NCI-H1105 treated with DMSO at 0.1 percent for 48 hours (cell line): ENCODE results near the gene RAB3D.
"Not testable (repeated sequence)": the region's sequence is repeated elsewhere in the genome, so short reads cannot be mapped to it uniquely, and the experiment has no call there.

ENCODE experiments used
- DNase-seq: peaks from one replicate; lab custom pipeline; 2025; lab: John Stamatoyannopoulos, UW

Gene RAB3D

DNA sequence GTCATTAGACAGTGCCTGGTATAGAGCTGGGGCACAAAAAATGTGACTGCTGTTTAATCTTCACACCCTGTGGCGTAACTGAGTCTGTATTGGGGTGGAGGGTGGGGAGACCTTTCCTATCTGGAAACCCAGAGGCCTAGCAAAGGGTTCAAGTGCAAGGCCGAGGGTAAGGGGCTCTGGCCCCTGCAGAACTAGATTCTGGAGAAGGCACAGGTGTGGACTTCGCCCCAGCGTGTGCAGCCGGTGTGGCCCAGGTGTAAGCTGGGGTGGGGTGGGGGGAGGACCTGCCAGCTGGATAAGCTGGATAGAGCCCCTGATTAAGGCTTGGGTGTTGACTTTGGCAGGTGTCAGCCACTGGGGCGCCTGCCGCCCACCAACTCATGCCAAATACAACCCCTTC, 1.3 kb downstream of the RAB3D start:
- peak; percentile 10 for DNase-seq

DNA sequence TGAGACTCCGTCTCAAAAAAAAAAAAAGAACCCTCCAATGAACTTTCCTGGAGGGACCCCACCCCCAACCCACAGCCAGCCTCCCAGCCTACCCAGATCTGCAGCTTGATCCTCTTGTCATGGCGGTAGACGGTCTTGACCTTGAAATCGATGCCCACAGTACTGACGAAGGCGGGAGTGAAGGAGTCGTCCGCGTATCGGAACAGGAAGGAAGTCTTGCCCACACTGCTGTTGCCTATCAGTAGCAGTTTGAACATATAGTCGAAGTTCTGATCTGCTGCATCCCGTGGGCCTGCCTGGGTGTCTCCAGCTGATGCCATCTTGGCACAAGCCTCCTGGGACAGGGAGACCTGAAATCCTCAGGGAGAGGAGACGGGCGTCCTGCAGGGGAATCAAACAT, 2.4 kb downstream of the RAB3D start:
- DNase-seq: no peak

DNA sequence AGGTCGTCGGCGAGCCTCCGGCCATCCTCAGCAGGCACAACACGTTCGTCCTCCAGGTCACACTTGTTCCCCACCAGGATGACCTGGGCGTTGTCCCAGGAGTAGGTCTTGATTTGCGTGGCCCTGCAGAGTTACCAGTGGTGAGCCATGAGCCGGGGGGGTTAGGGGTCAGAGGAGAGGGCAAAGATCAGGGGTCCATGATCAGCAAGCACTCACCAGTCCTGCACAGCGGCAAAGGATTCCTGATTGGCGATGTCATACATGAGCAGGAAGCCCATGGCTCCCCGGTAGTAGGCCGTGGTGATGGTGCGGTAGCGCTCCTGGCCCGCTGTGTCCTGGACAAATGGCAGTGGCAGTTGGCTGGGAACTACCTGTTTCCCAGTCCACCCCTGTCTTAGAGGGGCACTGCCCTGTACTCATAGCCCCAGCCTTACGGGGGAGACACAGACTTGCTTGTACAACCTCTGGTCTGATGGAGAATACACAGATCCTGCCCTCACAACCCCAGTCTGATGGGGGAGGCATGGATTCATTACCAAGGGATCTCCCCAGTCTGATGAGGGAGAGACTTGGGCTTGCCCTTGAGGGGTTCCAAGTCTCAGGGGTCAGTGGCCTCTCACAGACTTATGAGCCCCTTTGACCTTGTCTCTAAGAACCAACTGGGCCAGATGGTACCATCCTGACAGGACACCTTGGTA, 3.9 kb downstream of the RAB3D start:
- DNase-seq: no peak

DNA sequence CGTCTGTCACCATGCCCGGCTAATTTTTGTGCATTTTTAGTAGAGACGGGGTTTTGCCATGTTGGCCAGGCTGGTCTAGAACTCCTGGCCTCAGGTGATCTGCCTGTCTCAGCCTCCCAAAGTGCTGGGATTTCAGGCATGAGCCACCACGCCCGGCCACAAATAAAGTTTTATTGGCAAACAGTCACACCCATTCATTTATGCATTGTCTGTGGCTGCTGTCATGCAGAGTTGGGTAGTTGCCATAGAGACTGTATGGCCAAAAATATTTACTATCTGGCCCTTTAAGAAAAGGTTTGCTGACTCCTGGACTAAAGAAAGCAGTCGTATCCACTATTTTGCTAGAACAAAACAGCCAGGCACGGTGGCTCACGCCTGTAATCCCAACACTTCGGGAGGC, 5.6 kb downstream of the RAB3D start:
- DNase-seq: not testable (repeated sequence)

DNA sequence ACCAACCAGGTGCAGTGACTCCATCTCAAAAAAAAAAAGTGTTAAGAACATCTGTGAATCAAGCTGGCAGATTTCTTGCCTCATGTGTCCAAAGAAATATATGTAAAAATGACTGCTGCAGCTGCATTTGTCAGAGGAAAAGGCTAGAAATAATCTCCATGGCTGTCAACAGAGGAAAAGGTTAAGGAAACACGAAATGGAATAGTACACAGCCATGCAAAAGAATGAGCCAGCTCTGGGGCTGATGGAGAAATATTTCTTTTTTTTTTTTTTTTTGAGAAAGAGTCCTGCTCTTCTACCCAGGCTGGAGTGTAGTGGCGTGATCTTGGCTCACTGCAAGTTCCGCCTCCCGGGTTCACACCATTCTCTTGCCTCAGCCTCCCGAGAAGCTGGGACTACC, 6.6 kb downstream of the RAB3D start:
- no peak for DNase-seq

DNA sequence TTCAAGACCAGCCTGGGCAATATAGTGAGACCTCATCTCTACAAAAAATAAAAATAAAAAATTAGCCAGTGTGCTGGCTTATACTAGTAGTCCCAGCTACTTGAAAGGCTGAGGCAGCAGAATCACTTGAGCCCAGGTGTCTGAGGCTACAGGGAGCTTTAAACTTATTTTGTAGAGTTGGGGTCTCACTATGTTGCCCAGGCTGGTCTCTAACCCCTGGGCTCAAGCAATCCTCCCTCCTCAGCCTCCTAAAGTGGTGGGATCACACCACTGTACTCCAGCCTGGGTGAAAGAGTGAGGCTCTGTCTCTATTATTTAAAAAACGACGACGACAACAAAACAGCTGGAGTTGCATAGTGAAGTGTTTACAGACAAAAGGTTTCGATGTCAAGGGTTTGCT, 8.0 kb downstream of the RAB3D start:
- no peak for DNase-seq

DNA sequence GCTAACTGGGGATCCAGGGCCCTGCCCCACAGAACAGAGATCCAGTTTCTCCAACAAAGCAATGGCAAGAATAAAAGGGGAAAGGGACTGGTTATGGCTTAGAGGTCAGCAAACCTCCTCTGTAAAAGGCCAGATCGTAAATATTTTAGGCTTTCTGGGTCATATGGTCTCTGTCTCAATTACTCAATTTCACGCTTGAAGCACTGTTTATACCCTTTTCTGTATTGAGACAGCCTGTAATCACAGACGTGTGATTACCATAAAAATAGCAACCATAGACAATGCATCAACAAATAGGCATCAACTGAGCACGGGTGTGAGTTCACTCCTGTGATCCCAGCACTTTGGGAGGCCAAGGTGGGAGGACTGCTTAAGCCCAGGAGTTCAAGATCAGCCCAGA, 9.3 kb downstream of the RAB3D start:
- DNase-seq: no peak

DNA sequence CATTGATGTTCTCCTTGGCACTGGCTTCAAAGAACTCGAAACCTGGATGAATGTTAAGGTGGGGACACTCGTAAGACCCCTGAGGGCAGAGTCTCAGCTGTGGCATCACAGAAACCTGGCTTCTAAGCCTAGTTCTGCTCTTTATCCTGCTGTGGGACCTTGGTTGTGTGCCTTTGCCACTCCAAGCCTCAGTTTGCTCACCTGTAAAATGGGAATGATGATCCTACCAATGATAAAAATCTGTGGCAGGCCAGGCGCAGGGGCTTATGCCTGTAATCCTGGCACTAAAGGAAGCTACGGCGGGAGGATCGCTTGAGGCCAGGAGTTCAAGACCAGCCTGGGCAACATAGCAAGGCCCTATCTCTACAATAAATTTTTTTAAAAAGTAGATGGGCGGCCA, 13.9 kb downstream of the RAB3D start:
- no peak for DNase-seq

DNA sequence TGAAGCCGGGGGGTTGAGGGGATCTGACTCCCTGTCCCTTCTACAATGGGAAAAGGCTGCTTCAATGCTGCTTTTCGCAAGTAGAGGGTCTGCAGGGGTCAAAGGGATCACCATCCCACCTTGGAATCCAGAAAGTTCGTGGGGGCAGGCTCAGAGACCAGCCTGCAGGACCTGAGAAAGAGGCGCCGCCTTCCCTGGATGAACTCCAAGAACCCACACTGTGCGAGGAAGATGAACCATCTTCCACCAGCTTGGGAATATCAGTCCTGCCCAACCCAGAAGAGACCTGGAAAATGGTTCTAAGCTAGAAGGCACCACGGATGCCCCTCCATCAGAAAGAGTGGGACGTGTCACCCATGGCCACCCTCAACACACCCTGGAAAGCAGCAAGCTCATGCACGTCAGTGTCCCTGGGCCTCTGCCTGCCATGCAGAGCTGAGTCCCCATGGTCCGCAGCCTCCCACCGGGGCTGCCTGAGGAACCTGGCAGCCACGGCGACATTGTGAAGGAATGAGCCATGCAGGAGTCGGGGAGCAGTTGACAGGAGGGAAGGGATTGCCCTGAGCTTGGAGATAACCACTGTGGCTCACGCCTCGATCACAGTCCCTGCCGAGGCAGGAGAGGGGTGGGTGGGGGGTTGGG, 14.6 kb downstream of the RAB3D start:
- DNase-seq: no peak

DNA sequence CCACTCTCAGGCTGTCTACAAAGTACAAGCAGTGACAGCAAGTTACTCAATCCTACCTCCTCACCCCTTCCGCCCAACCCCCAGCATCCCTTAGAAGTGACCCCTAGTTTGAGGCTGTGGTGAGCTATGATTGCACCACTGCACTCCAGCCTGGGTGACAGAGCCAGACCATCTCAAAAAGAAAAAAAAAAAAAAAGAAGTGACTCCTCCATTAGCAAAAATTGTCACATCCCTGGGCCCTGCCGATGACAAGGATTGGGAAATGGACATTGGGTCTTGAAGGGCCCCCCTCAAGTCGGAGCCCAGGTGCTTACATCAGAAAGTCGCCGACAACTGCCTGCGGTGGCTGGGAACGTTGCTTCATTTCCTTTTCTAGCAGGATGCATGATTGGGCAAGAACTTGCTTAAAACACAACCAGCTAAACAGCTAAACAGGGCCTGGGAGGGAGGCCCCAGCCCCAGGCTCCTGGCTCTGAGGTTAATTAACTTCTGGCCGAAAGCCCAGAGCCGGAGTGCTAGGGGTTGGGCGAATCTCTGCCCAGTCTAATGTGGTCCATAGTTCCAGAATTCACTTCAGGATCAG, 15.3 kb downstream of the RAB3D start:
- DNase-seq: peak; percentile 89

DNA sequence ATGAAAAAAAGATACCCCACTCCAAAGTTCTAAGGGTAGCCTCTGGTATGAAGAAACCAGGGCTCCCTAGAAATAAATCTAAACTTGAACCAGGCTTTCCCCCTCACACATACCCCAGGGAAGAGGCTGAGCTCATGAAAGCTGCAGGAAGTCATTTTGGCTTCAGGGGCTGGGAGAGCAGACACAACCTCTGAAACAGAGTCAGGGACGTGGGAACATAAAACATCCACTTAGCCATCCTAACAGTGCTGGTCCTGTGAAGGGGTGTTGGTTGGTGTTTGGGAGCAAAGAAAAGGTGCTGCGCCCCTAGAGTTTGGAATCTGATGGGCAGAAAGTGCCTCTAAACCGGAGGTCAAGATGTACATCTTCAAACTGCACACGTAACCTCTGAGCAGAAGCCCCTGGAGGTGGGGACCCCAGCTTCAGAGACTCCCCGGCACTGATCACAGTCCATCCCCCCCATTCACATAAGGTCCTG, 15.8 kb downstream of the RAB3D start:
- DNase-seq: no peak

DNA sequence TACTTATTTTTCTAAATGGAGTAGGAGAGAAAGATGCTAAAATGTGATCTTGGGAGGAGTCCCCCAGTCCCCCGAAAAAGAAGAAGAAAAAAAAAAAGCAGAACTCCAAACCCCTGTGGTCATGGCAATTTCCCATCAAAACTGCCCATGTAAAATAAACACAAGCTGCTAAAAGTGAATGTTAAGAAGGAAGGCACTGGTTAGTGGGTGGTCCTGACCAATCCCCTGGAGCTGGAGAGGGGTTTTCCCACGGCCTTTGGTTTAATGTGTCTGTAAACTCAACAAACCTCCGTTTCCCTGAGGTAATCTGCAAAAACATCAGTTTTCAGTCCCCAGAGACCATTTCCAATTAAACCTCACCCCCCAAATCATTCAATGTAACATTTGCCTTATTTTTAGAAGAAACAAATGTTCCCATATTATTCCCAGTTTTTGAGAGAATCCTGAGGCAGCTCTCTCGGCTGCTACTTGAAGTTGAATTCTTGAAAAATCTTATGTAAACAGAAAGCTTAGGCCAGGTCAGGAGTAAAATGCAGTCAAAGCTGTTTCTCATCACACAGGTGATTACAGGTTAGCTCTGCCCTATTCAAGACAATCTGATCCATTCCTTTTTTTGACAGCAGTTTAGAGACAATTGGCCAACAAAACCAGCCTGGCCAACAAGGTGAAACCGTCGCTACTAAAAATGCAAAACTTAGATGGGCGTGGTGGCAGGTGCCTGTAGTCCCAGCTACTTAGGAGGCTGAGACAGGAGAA, 17.0 kb downstream of the RAB3D start:
- DNase-seq: no peak

DNA sequence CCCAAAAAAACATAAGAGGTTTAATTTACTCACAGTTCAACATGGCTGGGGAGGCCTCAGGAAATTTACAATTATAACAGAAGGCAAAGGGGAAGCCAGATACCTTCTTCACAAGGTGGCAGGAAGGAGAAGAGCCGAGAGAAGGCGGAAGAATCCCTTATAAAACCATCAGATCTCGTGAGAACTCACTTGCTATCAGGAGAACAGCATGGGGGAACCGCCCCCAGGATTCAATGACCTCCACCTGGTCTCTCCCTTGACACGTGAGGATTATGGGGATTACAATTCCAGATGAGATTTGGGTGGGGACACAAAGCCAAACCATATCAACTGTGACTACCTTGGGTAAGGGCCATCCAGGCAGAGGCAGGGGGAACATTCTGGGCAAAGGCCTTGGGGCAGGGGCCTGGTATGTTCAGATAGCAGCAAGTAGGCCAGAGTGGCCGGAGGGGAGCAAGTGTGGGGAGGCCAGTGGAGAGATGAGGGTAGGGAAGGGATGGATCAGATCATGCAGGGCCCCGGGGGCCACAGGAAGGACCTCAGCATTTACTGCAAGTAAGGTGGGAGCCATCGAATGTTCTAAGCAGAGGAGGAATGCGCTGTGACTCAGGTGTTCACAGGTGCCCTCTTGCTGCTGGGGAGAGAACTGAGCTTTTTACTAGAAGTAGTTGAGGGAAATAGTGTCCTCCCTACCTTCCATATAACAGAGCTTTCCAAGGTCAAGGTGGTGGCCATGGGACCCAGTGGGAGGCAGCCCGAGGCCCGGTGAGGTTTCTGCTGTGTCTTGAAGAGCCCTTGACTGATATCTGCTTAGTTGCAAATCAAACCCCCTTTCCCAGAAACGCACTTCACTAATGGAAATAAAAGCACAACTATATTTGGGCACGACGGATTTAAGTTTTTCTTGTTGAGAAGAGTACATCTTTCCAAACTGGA, 18.0 kb downstream of the RAB3D start:
- no peak for DNase-seq

DNA sequence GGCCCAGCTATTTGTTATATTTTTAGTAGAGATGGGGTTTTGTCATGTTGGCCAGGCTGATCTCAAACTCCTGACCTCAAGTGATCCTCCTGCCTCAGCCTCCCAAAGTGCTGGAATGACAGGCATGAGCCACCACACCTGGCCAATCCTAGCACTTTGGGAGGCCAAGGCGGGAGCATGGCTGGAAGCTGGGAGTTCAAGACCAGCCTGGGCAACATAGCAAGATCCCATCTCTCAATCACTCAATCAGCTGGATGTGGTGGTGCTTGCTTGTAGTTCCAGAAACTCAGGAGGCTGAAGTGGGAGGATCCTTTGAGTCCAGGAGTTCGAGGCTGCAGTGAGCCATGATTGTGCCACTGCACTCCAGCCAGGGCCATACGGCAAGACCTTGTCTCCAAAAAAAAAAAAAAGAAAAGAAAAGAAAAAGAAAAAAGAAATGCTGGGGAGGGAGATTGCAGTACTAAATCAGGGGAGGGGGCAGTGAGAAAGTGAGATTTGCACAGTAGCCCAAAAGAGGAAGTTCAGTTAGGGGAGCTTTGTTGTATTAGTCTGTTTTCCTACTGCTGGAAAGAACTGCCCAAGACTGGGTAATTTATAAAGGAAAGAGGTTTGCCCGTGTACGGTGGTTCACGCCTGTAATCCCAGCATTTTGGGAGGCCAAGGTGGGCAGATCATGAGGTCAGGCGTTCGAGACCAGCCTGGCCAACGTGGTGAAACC, 19.0 kb downstream of the RAB3D start:
- not testable (repeated sequence) for DNase-seq

DNA sequence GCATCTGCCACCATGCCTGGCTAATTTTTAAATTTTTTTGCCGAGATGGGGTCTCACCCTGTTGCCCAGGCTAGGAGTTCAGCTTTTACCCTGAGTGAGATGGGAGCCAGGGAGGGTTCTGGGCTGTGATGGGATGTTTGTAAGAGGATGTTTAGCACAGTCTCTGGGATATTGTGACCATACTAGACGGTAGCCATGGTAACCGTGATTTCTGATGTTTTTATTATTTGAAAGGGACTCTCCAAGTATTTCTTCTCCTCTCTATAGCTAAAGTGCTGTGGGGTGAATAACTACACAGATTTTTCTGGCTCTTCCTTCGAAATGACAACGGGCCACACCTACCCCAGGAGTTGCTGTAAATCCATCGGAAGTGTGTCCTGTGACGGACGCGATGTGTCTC, 33.1 kb downstream of the RAB3D start:
- no peak for DNase-seq

DNA sequence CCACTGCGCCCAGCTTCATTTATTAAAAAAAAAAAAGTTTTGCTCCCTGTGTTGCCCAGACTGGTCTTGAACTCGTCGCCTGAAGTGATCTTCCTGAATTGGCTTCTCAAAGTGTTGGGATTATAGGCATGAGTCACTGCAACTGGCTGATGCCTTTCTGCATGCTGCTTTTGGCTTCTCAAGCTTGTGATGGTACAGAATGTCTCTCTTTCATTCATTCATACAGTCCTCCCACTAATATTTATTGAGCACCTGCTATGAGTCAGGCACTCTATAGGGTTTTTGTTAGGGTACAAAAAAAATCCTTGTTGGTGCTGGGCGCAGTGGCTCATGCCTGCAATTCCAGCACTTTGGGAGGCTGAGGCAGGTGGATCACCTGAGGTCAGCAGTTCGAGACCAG, 34.5 kb downstream of the RAB3D start:
- DNase-seq: no peak

DNA sequence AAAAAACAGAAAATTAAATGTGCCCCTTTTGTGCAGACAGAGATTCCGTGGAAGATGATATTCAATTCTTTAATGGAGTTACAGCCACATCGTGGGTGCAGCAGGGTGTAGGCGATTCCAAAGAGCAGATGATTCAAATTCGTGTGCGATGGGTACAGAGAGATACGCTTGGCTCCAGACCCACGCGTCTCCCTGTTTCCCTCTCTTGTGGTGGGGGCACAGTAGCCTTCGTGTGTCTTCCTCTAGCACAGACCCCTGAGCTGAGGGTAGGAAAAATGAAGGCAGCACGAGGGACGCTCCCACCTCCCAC, 38.7 kb downstream of the RAB3D start:
- DNase-seq: no peak

DNA sequence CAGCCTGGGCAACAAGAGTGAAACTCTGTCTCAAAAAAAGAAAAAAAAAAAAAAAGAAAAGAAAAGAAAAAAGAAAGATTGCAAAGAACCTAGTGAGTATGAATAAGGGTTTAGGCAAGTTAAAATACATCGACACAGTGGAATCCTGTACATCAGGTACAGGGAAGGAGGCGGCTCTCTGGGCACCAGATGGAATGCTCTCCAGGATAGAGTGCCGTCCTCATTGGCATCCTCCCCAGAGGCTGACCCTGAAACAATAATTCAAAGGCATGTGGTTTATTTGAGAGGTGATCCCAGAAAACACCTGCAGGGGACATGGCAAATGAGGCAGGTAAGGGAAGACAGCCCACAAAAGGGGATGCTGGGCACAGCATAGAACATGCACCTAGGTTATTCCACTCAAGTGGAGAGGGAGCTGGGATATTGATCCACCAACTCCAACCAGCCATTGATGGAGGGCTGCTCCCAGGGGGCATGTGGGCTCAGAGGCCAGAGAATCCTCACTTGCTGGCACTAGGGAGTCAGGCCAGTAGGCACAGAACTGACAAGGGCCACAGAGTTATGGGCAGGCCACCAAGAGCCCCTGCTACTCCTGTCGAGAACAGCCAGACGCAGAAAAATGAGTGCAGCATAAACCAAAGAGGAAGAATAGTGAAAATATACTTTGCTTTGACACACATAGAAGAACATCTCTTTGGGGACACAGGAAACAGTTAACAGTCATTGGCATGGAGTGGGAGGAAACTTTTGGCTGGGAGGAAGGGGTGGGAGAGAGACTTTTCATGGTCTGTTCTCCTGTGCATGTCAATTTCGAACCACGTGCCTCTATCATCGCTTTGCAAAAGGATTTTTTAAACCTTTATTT, 39.3 kb downstream of the RAB3D start:
- no peak for DNase-seq

DNA sequence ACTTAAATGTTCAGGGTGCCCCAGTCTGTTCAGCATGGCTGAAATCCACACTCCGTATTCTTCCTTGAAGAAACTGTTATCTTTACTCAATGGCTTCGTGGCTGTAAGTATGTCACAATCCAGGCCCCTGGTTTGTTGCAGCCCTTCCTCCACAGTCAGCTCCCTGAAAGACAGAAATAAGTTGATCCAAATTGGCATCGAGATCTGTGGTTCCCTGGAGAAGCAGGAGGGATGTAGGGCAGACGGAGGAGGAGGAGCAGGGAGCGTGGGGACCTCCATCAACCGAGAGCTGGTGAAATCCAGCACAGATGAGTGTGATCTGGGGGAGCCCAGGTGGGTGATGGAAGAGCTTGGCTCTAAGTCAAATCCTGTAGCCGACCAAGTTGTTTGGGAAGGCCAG, 43.2 kb downstream of the RAB3D start:
- no peak for DNase-seq

DNA sequence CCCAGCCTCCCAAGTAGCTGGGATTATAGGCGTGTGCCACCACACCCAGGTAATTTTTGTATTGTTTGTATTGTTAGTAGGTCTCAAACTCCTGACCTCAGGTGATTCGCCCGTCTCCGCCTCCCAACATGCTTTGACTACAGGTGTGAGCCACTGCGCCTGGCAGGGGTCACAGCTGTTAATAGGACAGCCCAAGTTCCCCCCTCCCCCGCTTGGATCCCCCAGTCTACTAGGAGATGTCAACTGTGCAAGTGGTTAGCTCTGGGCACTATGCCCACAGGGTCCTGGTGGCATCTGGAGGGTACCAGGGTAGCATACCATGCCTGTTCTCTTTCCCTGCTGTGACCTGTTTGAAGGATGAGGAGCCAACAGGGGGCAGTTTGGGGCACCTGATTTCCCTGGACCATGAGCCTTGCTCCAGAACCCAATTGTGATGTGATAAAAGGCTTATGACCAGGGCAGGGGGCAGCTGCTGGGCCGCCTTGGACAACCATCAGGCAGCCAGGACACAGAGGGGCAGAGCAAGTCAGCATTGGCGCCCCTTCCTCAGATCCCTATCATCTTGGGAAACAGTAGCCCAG, 43.7 kb downstream of the RAB3D start, which contains the start of gene TSPAN16:
TSS of gene TSPAN16 (plus strand) at position 496 of the 581 bp plus-strand sequence. CDS start 138 bp downstream, outside the sequence.
- DNase-seq: no peak
